ENCODE measurements around the gene FBXW11.

Gene FBXW11

DNA sequence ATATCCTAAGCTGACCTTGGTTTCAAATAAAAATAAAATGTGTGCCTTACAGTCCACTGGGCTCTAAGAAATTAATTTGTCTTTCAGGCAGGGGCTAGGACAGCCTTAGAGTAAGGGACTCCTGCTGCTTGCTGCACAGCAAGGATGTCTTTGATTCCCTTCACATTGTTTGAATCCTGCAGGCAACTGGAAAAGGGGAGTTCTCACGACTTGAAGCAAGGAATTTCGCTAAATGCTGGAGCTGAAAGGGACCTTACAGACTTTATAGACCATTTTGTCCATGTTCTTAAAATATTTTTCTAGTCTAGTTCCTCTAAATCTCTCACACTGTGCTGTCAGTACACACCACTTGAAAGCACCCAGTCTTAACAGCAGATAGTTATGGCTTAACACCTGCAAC is 35.6 kb downstream of the FBXW11 start:
- in situ Hi-C loops (cut with HindIII; ENCODE audit: low sequenced_read_pairs) = no loop called here
- DNase-seq (ENCODE audit: low read depth) = no peak
- H3K4me3 ChIP-seq (ENCODE audit: low read depth, low read length) = no peak overlapping the region
- TF ChIP-seq, protein P1, sequence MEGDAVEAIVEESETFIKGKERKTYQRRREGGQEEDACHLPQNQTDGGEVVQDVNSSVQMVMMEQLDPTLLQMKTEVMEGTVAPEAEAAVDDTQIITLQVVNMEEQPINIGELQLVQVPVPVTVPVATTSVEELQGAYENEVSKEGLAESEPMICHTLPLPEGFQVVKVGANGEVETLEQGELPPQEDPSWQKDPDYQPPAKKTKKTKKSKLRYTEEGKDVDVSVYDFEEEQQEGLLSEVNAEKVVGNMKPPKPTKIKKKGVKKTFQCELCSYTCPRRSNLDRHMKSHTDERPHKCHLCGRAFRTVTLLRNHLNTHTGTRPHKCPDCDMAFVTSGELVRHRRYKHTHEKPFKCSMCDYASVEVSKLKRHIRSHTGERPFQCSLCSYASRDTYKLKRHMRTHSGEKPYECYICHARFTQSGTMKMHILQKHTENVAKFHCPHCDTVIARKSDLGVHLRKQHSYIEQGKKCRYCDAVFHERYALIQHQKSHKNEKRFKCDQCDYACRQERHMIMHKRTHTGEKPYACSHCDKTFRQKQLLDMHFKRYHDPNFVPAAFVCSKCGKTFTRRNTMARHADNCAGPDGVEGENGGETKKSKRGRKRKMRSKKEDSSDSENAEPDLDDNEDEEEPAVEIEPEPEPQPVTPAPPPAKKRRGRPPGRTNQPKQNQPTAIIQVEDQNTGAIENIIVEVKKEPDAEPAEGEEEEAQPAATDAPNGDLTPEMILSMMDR (IDR thresholded peaks at IDR 0.05; ENCODE audit: low read depth, low read length, missing control alignments) = no peak

DNA sequence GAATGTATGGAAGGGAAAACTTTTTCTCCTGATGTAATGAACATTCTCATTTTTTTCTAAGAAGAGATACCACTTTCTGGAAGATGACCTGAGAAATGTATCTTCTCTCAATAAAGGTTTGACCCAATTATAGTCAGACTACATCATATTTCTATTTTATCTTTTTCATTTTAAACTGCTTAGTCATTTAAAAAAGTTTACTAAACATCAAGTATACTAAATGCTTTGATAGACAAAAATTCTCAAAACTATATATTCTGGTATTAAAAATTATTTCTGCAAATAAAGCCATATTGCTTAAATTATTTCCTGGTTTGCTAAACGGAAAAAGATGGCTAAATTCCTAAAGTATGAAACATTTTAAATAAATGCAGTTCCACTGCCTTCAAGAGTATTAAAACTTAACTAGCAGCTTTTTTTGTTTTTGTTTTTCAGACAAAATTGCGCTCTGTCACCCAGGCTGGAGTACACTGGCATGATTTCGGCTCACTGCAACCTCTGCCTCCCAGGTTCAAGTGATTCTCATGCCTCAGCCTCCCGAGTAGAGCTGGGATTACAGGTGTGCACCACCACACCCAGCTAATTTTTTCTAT is 37.1 kb downstream of the FBXW11 start:
- TF ChIP-seq, protein P1 (IDR thresholded peaks at IDR 0.05; ENCODE audit: low read depth, low read length, missing control alignments) = no peak
- no peak overlapping the region for H3K4me3 ChIP-seq (ENCODE audit: low read depth, low read length)
- in situ Hi-C loops (cut with HindIII; ENCODE audit: low sequenced_read_pairs) = no loop called here
- DNase-seq (ENCODE audit: low read depth) = no peak

DNA sequence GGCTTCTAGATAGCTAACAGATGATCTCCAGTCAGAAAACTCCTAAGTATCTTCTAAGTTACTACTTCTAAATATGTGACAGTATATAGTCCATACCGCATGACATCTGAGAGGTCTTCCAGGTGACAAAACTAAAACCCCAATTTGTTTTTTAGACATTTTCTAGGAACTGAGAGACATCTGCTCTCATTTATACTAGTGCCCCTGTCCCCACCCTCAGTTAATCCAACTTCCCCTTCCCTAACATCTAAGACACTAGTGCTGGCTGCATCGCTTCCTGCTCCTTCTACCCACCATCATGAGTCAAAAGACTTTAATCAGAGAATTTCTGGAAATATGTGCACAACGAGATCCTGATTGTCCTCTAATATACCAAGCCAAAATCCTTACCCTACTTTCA is 37.9 kb downstream of the FBXW11 start:
- in situ Hi-C loops (cut with HindIII; ENCODE audit: low sequenced_read_pairs) = no loop called here
- no peak overlapping the region for H3K4me3 ChIP-seq (ENCODE audit: low read depth, low read length)
- DNase-seq (ENCODE audit: low read depth) = no peak
- TF ChIP-seq, protein P1 (IDR thresholded peaks at IDR 0.05; ENCODE audit: low read depth, low read length, missing control alignments) = no peak

DNA sequence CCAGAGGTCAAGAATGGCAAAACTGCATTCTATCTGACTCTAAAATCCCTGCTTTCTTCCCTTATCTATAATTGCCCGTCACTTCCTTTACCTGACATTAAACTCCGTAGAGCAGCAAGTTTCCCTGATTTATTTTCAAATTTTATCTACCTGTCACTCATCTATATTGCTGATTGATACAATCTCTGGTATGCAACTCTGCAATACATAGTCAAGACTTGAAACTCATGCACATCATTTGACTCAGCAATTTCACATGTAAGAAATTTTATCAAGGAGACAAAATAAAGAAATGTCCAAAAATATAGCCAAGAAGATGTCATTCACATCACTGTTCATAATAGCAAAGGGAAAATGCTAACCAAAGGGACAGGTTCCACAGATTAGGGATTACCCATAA is 39.5 kb downstream of the FBXW11 start:
- TF ChIP-seq, protein P1 (IDR thresholded peaks at IDR 0.05; ENCODE audit: low read depth, low read length, missing control alignments) = no peak
- H3K4me3 ChIP-seq (ENCODE audit: low read depth, low read length) = no peak overlapping the region
- in situ Hi-C loops (cut with HindIII; ENCODE audit: low sequenced_read_pairs) = no loop called here
- DNase-seq (ENCODE audit: low read depth) = no peak

DNA sequence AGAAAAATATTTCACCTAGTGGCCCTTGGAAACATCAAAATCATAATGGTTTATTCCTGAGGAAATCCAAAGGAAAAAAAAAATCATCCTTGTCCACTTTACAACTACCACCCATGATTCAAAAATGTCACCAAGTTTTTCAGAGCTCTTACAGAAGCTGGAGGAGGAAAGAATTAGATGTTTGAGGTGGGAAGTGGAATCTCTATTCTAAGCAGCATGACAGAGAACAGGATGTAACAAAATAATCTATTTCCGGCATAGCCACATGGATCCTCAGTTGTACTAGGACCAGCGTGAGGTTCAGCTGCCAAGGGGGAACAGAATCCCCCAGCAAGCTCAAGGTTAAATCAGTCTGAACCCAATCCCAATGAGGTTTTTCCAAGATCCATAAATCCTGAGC is 40.2 kb downstream of the FBXW11 start:
- in situ Hi-C loops (cut with HindIII; ENCODE audit: low sequenced_read_pairs) = no loop called here
- TF ChIP-seq, protein P1 (IDR thresholded peaks at IDR 0.05; ENCODE audit: low read depth, low read length, missing control alignments) = no peak
- no peak overlapping the region for H3K4me3 ChIP-seq (ENCODE audit: low read depth, low read length)
- DNase-seq (ENCODE audit: low read depth) = no peak

DNA sequence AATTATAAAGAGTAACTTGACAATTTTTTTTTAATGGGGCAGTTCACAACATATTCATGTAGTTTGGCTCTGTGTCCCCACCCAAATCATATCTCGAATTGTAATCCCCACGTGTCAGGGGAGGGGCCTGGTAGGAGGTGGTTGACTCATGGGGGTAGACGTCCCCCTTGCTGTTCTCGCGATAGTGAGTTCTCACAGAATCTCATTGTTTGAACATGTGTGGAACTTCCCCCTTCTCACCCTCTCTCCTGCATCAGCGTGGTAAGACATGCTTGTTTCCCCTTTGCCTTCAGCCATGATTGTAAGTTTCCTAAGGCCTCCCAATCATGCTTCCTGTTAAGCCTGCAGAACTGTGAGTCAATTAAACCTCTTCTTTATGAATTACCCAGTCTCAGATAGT is 40.7 kb downstream of the FBXW11 start:
- no peak for DNase-seq (ENCODE audit: low read depth)
- TF ChIP-seq, protein P1 (IDR thresholded peaks at IDR 0.05; ENCODE audit: low read depth, low read length, missing control alignments) = no peak
- H3K4me3 ChIP-seq (ENCODE audit: low read depth, low read length) = no peak overlapping the region
- in situ Hi-C loops (cut with HindIII; ENCODE audit: low sequenced_read_pairs) = no loop called here
